Stimulated activated CD8-positive, alpha-beta memory T cell treated with anti-CD3 and anti-CD28 coated beads, Interleukin-7, amount 100 ng/mL, for 48 hours (primary cell): ENCODE data around the gene PTPRE.

Experiments
- DNase-seq, 2 donors: peaks; one replicate each; pipeline ENCODE4 v3.0.0-alpha.2; 2020; ENCODE audit warnings: low read depth in 1 of 2; ENCODE audit errors: extremely low read depth in 1 of 2

PTPRE gene

GRCh38 chr10:128042131-128042610 is 135.3 kb downstream of the PTPRE start:
- DNase-seq: no peak

GRCh38 chr10:128043259-128044045 is 136.5 kb downstream of the PTPRE start:
- no peak for DNase-seq

DNA sequence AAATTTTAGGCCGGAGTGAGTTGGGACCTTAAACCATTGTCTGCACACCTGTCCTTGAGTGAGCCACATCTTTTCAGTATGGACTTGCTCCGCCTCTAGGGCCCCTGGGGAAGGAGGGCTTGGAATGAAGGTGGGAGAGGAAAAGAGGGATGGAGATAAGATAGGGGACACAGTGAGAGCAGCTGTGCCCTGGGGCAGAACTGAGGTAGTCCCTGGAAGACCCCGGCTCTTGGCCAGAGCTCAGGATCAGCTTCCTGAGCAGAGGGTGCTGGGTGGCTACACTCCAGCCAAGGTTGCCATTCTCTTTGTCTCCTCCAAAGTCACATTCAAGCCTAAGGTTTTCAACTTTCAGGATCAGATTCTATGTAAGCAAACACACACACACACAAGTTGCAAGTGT is 137.3 kb downstream of the PTPRE start:
- no peak for DNase-seq

GRCh38 chr10:128044961-128045832 is 138.3 kb downstream of the PTPRE start:
- DNase-seq: no peak

GRCh38 chr10:128045833-128046120 is 138.9 kb downstream of the PTPRE start:
- DNase-seq: no peak

DNA sequence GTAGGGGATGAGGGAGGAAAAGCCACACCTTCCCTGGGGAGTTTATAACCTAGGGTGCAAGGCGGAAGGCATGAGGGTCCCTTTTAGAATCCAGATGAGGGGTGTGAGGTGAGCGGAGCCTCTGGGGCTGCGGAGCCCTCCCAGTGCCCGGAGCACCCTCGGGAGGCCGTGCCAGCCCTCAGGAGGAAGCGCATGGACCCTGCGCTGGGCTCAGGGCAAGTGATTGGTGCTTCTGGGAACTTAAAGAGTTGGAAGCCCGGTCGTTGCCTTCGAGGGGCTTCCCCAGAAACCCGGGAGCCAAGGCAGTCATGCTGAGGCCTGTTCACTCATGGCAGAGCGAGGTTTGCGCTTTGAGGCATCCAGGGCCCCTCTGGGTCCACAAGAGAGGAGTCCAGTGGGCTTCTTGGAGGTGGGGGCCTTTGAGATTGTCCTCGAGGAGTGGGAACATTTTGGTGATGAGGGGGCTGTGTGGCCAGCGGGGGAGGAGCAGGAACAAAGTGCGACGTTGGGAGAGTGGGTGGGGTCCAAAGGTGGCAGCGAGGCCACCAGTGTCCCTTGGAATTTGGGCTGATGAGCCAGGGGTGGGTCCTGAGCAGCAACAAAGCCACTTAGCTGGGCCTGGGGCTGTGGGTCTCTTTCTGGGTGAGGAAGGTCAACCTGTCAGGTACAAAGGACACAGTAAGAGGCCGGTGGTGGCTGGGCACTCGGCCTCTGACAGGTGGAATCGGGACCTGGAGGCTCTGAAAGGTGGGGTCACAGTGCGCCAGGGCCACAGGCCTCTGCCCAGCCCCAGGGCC is 139.5 kb downstream of the PTPRE start:
- DNase-seq: no peak

DNA sequence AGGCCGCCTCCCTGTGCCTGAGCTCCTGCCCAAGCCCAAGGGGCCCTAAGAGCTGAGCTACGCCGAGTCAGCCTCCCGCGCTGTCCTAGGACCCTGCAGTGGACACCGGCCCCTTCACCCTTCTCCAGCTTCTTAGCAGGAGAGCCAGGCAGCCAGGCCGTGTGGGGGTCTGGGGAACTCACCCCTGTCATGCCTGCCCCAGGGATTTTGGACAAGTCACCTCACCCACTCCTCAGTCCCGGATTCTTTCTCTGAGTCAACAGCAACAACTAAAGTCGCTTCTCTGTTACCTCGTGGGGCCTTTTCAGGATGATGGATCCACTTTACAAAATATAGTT is 140.0 kb downstream of the PTPRE start:
- DNase-seq: no peak

- DNase-seq: peak; percentile 72 to 89
Observed at GRCh38 chr10:128047351-128047750, 140.4 kb downstream of the PTPRE start.

- DNase-seq: no peak
Observed at GRCh38 chr10:128047991-128048818, 141.3 kb downstream of the PTPRE start.

DNA sequence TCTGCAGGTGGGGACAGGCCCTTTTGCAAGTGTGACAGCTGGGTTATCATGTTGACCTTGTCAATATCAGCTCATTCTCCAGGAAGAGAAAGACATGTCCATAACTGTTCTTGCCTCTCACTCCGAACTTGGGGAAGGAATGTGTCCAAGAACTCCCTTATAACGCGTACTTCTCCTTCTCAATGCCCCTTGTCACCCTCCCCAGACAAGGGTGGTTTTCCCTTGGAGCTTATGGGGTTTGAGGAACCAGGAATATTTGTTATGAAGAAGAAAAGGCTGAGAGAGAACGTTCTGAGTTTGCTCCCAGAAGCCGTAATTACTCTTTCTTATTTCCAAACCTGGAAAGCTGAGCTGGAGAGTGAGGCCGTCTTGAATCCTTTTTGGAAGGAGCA is 141.9 kb downstream of the PTPRE start:
- DNase-seq: no peak

GRCh38 chr10:128049226-128050120 is 142.6 kb downstream of the PTPRE start:
- no peak for DNase-seq

DNA sequence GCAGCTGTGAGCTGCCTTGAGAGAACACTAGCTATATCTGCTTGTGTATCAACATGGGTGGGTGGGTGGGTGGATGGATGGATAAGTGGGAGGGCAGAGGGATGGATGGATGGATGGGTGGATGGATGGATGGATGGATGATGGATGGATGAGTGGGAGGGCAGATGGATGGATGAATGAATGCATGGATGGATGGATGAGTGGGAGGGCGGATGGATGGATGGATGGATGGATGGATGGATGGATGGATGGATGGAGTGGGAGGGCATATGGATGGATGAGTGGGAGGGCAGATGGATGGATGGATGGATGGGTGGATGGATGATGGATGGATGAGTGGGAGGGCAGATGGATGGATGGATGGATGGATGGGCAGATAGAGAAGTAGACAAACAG is 143.2 kb downstream of the PTPRE start:
- no peak for DNase-seq

DNA sequence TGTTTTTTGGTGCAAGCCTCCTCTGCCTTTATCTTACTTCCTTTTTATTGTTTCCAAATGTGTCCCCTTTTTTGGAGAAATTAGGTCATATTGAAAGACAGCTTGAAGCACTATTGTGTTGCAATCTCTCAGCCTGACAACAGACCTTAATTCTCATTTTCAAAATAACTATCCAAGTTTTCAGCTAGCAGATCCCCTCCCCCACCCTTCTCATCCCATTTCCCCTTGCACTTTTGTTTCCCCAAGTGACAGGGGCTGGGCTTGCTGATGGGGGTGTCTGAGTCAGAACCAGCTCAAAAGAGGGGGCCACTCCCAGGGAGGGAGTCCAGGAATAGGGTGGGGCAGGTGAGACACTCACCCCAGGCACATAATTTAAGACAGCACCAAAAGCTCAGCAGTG is 144.0 kb downstream of the PTPRE start:
- DNase-seq: no peak

GRCh38 chr10:128051548-128051947 is 144.6 kb downstream of the PTPRE start:
- no peak for DNase-seq

DNA sequence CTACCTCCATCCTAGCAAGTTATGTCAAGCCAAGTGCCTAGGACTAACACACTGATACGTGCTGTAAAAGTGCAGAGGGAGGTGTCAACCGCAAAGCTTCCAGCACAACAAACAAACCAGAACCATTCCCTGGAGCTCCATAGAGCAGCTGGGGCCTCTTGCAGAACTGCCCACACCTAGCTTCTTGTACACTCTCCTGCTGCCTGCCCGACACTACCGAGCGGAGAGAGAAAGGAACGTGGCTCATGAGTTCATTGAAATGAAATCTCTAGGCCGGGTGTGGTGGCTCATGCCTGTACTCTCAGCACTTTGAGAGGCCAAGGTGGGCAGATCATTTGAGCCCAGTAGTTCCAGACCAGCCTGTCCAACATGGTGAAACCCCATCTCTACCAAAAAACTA is 145.8 kb downstream of the PTPRE start:
- DNase-seq: no peak

DNA sequence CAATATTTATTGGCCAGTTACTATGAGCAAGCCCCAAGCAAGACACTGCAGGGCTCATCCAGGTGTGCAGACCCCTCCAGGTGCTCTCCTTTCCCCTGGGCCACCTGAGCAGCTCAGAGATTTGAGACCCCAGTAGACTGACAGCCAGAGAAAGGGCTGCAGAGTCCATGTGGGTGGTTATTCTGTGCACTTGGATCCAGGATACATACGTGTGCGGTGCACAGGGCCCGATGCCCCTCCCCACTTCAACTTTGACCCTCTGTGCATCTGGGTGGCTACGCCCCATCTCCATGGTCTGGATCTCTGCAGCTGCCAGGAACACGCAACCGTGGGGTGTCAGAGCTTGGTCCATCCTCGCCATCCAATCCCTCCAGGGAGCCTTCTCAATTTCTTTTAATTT is 146.5 kb downstream of the PTPRE start:
- DNase-seq: no peak

DNA sequence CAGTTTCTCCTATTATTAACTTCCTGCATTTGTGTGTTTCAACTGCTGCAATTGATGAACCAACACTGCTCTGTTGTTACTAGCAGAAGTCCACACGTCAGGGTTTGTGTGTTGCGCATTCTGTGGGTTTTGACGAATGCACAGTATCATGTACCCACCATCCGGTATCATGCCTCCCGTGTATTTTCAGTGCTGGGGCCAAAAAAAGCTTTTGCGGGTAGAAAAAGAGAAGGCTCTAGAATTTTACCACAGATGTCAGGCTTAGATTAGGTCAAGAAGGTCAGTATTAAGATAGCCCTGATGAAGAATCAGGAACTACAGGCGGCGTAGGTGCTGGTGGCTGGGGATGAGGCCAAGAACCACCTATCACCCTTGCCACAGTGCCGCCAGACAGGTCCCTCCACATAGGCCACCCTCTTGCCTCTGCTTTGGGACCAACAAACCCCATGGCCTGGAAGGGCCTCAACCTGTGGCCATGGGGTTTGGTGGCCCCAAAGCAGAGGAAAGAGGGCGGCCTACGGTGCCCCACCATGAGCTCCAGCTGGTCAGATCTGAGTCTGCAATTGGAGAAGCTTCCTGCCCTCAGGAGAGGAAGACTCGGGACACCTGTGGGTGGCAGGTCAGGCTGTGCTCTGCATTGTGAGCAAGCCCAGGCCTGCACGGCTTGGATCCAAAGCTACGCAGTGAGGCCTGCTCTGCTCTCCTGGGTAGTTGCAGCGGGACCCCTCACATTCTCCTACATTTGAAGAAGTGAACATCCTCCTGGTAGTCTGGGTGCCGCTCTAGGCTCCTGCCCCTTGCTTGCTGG is 147.5 kb downstream of the PTPRE start:
- DNase-seq: no peak

- DNase-seq: no peak
Observed at GRCh38 chr10:128055061-128055868, 148.4 kb downstream of the PTPRE start.
